GM19467 (cell line): Measurements from ENCODE around the gene FXYD2.

Source experiments
- ATAC-seq: cut with Tn5 transposase; IDR thresholded peaks from one replicate; pipeline ENCODE4 v1.9.1; 2021; ENCODE audit warnings: mild to moderate bottlenecking, moderate library complexity; ENCODE audit not compliant: unreplicated experiment

The FXYD2 gene

DNA sequence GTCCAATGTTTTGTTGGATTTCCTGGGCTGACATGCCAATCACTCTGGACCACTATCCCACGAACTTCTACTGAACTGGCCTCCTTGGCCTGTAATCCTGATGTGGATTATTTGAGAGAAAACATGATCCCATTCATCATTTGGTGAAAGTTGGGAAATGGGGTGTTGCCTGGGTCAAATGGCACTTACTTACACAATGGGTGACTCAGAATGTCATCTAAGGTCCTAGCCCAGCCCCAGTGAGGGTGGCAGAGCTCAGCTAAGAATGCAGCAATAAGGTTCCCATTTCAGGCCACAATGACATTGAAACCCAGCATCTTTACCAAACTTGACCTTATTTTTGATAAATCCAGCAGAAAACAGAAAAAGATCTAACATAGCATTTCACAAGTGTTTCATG is 19.5 kb downstream of the FXYD2 start:
- no peak for ATAC-seq

GRCh38 chr11:117803896-117804295 is 20.6 kb downstream of the FXYD2 start:
- ATAC-seq = no peak

DNA sequence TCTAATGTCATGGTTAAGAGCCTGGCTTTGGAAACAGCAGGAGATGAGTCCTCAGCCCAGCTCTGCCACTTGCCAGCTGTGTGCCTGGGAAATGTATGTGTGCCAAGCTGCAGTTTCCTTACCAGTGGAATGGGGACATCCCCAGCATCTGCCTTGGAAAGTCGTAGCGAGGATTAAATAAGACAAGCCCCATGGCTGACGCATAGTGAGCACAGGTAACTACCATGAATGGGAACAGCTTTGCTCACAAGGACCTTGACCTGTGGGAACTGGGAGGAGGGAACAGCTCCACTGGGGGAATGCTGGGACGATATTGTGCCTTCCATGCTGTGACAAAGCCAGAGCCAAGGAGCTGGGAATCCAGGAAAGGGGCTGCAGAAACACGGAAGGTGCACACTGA is 24.9 kb downstream of the FXYD2 start:
- no peak for ATAC-seq

DNA sequence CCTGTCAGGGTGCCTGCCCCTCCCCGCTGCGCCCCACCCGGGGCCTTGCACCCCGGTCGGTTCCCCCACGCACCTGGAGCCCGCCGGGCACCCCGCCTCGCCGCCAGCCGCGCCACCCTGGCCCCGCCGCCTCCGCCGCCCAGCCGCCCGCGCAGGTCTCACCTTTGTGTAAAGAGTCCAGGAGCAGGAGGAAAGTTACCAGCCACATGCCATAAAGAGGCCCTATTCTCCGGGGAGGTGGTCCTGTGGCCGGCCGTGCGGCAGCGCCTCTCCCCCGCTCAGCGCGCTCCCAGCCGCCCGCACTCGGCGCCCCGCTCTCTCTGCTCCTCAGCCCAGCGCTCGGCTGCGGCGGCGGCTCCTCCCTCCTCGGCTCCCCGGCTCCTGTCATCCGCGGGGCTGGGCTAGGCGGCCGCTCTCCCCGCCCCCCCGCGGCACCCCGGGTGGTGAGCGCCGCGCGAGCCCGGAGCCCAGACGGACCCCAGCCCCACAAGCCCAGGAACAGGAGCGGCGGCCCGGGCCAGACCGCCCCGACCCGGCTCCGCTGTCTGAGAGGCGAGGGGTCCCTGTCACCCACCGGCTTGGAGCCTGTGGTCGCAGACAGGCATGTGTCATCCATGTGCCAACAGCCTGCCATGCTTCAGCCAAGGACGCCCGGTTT is 27.5 kb downstream of the FXYD2 start, which contains the start of gene DSCAML1:
DSCAML1 (minus strand) TSS at position 345 of the 658 bp plus-strand sequence; CDS start at position 208, 137 bp downstream.
- ATAC-seq = no peak

DNA sequence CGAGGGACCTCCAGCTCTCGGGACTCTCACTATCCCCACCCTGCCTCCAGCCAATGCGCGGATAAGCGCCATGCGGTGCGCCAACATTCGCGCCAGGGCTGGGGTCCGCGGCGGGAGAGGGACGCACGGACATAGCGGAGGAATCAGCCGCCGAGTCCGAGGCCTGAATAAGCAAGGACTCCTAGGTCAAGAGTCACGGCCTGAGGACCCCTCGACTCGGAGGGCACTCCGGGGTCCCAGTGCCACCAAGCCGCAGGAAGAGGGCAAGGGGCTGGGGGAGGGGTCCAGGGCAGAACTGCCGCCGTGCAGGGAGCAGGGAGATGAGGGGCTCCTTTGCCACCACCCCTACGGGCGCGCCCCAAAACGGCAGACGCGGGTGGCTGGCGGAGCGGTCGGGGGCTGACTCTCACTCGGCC is 28.1 kb downstream of the FXYD2 start:
- ATAC-seq = no peak

DNA sequence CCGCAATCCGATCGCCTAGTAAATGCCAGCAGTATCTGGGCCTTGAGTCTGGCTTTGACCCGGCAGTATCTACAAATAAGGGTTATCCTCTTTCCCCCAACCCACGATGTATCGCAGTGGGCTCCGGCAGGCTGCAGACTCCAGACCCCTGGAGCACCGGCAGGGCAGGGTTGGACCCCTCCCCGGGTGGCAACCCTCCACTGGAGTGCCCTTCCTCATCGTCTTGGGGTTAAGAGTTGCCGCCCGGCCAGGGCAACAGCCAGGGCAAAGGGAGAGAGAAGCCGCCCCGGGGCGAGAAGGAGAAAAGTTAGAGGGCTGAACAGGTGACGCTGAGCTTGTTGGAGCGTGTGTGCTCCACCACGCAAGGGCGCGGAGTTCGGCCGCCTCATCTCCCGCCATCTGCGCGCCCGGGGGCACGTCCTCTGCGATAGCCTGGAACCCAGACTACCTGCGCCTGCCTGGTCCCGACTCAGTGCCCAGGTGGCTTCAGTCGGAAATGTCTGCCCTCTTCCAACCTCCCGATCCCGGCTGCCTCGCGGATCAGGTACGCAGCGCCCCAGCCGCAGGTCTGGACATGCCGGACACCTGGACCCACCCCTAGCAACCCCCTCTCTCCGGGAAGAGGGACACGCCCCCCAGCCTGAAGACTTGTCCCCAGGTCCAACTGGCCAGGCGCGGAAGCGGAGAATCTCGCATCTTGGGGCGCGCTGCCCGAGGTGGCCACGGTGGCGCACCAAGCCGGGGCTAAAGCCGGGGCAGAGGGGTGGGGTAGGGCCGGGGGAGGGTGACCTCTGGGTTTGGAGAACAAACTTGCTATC is 28.7 kb downstream of the FXYD2 start:
- ATAC-seq = no peak

DNA sequence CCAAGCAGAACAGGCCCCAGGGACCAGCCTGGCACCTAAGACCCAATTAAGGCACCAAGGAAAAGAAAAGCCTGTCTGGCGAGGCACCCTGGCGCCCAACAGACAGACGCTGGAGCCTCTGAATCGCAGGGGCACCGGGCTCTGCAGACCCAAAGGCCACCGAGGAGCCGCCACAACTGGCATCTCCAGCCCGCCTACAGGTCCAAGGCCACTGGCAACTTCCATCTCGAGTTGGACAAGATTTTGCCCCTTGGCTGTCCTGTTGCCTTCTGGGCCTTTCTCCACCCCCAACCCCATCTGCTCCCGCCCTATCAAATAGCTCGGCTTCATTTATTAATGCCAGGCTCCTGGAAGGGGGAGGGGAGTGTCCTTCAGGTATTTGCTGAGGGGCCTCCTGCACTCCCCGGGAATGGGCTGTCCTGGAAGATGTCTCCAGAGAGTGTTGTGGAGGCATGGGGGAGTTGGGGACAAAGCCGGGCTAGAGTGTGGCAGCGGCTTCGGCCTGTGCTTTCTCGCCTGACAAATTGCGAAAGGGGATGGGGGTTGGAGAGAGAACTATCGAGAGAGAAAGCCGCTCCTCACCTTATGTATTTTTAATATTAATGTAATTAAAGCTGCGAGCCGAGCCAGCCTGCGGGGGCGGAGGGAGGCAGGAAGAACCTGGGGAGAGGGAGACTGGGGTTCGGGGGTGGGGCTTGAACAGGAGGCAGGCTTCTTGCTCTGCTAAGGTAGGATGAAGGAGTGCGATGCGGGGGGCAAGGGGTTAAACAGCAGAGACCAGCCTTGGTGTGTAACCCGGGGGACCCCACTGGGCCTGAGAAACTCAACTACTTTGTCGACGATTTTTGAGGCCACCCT is 29.5 kb downstream of the FXYD2 start:
- no peak for ATAC-seq

- ATAC-seq = no peak
Observed at GRCh38 chr11:117794135-117794534, 30.4 kb downstream of the FXYD2 start.

DNA sequence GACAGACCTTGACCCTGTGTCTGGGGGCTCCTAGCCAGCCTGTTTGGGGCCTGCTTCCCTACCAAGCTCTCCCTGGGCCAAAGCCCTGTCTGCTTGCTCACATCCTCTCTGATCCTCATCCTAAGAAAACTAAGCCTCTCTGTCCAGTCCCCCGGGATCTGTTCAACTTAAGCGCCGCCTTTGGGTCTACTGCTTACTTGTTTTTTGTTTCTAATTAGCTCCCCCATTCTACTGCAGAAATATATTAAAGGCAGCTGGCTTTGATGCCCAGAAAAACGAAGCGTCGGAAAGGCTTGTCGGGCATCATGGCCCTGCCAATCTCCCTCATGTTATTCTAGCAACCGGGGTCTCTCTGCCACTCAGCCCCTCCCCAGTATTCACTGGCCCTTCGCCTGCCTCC is 31.0 kb downstream of the FXYD2 start:
- ATAC-seq = no peak

DNA sequence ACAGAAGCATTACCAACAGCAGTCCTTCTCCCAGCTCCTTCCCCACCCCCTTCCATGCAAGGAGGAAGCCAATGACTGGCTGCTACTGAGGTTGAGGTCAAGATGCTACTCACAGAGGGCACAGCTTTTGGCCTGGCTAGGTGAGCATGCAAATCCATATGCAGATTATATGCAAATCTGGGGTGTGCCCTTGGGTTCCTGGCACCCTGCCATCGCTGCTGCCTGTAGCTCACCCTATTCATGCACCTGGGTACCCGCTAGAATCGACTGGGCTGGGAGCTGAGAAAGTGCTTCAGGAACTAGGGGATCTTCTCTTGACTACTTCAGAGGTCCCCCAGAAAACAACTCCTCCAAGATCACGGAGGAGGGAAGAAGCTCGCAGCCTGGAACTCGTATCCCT is 31.6 kb downstream of the FXYD2 start:
- no peak for ATAC-seq

- ATAC-seq = no peak
Observed at GRCh38 chr11:117792241-117792640, 32.3 kb downstream of the FXYD2 start.

GRCh38 chr11:117790279-117790678 is 34.3 kb downstream of the FXYD2 start:
- no peak for ATAC-seq

DNA sequence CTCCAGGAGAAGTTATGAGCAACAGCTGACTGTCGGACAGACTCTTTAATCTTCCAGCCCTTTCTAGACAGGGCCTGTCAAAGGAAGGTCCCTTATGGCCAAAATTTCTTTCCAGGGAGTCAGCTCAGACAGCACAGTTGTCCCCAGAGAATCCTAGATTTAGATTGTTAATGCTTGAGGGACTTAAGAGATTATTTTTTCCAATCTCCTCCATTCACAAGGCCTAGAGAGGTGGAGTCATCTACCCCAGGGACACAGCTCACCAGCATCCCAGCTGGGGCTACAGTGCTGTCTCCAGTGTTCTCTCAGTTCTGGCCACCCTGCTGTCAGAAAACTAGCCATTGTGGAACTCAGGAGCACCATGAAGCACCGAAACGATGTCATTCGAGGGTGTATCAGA is 35.3 kb downstream of the FXYD2 start:
- no peak for ATAC-seq

DNA sequence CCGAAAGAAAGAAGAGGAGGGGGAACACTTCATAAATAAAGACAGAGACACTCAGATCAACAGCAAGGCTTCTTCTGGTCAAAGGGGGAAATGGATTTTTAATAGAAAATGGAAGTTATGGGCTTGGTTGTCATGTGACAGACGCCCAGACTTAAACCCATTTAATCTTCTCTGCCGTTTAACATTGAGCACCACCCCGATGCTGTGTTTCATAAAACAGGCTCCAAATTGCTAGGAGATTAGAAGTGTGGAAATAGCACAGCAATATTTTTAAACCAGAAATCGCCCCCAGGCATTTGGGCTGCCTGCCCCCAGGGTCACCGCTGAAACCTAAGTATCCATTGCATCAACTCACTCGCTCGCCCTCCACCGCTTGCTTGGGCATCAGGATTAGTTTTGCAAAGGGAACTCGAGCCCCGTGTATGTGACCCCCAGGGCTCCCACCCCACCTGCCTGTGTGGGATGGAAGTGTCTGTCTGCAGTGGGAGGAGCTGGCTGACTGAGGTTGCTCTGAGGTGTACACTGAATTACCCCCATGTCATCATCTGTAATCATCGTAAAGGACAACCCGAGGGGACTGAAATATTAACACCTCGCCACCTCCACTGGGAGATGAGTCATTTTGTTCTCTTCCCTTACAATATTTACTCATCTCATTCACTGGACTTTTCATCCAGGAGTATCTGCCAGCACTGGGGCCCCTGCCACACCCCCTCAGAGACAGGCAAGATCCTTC is 38.2 kb downstream of the FXYD2 start:
- ATAC-seq = no peak

- ATAC-seq = no peak
Observed at GRCh38 chr11:117782101-117782500, 42.4 kb downstream of the FXYD2 start.

- ATAC-seq = no peak
Observed at GRCh38 chr11:117781627-117782026, 42.9 kb downstream of the FXYD2 start.

DNA sequence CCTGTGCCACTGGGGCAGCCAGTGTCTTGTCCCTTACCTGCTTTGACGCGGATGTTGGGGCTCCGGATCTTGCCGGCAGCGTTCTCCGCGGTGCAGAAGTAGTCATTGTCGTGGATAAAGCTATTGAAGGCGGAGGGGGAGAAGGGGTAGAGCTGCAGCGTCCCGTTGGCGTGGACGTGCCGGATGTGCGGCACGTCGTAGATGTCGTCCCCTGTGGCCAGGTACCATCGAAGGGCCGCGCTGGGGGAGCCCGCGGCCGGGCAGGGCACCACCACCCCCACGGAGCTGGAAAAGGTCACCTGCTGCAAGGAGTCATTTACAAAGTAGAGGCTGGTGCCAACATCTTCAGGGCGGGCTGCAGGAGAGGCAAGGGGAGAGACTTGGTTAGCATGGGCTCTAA is 44.1 kb downstream of the FXYD2 start:
- ATAC-seq = no peak

- ATAC-seq = no peak
Observed at GRCh38 chr11:117774553-117774952, 50.0 kb downstream of the FXYD2 start.

GRCh38 chr11:117772360-117772759 is 52.2 kb downstream of the FXYD2 start:
- no peak for ATAC-seq

DNA sequence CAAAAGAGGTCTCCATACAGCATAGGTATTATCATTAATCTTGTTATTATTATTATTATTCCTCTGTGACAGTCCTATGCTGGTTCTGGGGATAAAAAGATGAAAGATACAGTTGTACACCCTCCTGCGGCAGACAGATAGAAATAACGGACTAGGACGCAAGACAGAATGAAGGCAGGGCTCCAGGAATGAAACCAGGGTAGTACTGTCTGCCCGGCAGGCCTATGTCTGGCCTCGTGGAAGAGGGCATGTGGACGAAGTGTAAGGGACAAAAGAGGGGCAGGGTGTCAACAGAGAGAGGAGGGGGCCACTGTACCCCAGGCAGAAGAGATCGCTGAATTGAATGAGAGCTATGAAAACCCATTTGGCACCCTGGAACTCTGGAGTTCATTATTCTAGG is 52.7 kb downstream of the FXYD2 start:
- no peak for ATAC-seq

DNA sequence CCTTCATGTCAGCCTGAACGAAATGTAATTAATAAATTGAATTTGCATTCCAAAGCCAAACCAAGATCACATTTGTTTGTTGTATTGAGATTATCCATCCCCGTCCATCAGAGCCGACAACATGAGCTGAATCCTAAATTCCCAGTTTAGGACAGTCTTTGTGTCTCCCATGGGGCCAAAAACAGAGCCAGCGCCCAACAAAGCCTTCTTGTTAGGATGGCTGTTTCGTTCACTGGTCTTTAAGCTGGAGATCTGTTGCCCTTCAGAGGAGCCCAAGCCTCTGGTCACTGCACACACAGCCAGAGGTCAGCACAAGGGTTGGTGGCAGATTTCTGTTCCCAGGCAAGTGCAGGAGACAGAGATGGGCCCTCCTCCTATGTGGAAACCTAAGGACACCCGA is 53.3 kb downstream of the FXYD2 start:
- ATAC-seq = no peak
